Measurements from ENCODE around the gene TNS3. TPM values are rescaled to one million over a fixed set of nuclear protein-coding genes. Genes with fewer than 3 reads are reported as not detected.
A peak's percentile ranks its signal among the peaks of the same experiment; 100 is the strongest.
"Not testable (repeated sequence)": the region's sequence is repeated elsewhere in the genome, so short reads cannot be mapped to it uniquely, and the experiment has no call there.

The TNS3 gene
- total and polyA plus RNA-seq, 2 of the 13 experiments (the other 11 are each of a cell fraction or from before 2014, with no cell fraction given), result 52.9 to 55.7 TPM

- TF ChIP-seq ZNF687 (CRISPR knock-in tag; IDR thresholded peaks at IDR 0.05), result peak; percentile 64
- TF ChIP-seq LCORL (IDR thresholded peaks at IDR 0.05); NR2F6 (IDR thresholded peaks at IDR 0.05); SOX6 (IDR thresholded peaks at IDR 0.05); EP300 (CRISPR knock-in tag; IDR thresholded peaks at IDR 0.05; ENCODE audit: borderline replicate concordance): not testable (repeated sequence)
- TF ChIP-seq LCORL (CRISPR knock-in tag; IDR thresholded peaks at IDR 0.05), result peak; percentile 67; the same call in 1 of the 2 replicates
- TF ChIP-seq, protein P1, sequence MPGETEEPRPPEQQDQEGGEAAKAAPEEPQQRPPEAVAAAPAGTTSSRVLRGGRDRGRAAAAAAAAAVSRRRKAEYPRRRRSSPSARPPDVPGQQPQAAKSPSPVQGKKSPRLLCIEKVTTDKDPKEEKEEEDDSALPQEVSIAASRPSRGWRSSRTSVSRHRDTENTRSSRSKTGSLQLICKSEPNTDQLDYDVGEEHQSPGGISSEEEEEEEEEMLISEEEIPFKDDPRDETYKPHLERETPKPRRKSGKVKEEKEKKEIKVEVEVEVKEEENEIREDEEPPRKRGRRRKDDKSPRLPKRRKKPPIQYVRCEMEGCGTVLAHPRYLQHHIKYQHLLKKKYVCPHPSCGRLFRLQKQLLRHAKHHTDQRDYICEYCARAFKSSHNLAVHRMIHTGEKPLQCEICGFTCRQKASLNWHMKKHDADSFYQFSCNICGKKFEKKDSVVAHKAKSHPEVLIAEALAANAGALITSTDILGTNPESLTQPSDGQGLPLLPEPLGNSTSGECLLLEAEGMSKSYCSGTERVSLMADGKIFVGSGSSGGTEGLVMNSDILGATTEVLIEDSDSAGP (CRISPR knock-in tag; IDR thresholded peaks at IDR 0.05; ENCODE audit: borderline replicate concordance), result 0 out of 2 replicates have a peak, but pooled peaks have one; percentile 20
- TF ChIP-seq TFAP4 (IDR thresholded peaks at IDR 0.05; ENCODE audit: borderline replicate concordance, low read depth), result 0 out of 2 replicates have a peak, but pooled peaks have one; percentile 15
- TF ChIP-seq ZNF121 (CRISPR knock-in tag; IDR thresholded peaks at IDR 0.05), result 0 out of 2 replicates have a peak, but pooled peaks have one; percentile 5
- TF ChIP-seq POGZ (CRISPR knock-in tag; IDR thresholded peaks at IDR 0.05), result peak; percentile 17; the same call in 1 of the 2 replicates
- TF ChIP-seq, protein P2, sequence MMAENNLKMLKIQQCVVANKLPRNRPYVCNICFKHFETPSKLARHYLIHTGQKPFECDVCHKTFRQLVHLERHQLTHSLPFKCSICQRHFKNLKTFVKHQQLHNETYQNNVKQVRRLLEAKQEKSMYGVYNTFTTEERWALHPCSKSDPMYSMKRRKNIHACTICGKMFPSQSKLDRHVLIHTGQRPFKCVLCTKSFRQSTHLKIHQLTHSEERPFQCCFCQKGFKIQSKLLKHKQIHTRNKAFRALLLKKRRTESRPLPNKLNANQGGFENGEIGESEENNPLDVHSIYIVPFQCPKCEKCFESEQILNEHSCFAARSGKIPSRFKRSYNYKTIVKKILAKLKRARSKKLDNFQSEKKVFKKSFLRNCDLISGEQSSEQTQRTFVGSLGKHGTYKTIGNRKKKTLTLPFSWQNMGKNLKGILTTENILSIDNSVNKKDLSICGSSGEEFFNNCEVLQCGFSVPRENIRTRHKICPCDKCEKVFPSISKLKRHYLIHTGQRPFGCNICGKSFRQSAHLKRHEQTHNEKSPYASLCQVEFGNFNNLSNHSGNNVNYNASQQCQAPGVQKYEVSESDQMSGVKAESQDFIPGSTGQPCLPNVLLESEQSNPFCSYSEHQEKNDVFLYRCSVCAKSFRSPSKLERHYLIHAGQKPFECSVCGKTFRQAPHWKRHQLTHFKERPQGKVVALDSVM (CRISPR knock-in tag; IDR thresholded peaks at IDR 0.05), result peak; percentile 98
- peak; percentile 42; the same call in 1 of the 2 replicates for TF ChIP-seq HNF4A (CRISPR knock-in tag; IDR thresholded peaks at IDR 0.05)
- 0 out of 2 replicates have a peak, but pooled peaks have one; percentile 8 for TF ChIP-seq NR2F6 (CRISPR knock-in tag; IDR thresholded peaks at IDR 0.05)
- TF ChIP-seq TBX2 (CRISPR knock-in tag; IDR thresholded peaks at IDR 0.05; ENCODE audit: borderline replicate concordance), result peak; percentile 37; the same call in 1 of the 2 replicates
- TF ChIP-seq SALL1 (CRISPR knock-in tag; IDR thresholded peaks at IDR 0.05), result peak; percentile 51
- TF ChIP-seq, protein P3, sequence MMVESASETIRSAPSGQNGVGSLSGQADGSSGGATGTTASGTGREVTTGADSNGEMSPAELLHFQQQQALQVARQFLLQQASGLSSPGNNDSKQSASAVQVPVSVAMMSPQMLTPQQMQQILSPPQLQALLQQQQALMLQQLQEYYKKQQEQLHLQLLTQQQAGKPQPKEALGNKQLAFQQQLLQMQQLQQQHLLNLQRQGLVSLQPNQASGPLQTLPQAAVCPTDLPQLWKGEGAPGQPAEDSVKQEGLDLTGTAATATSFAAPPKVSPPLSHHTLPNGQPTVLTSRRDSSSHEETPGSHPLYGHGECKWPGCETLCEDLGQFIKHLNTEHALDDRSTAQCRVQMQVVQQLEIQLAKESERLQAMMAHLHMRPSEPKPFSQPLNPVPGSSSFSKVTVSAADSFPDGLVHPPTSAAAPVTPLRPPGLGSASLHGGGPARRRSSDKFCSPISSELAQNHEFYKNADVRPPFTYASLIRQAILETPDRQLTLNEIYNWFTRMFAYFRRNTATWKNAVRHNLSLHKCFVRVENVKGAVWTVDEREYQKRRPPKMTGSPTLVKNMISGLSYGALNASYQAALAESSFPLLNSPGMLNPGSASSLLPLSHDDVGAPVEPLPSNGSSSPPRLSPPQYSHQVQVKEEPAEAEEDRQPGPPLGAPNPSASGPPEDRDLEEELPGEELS (CRISPR knock-in tag; IDR thresholded peaks at IDR 0.05), result peak; percentile 32; the same call in 1 of the 2 replicates
- peak; percentile 32; the same call in 1 of the 2 replicates for TF ChIP-seq NCOR1 (IDR thresholded peaks at IDR 0.05; ENCODE audit: borderline replicate concordance, low read length)
- TF ChIP-seq CEBPB (IDR thresholded peaks at IDR 0.05; ENCODE audit: borderline replicate concordance, low read depth, low read length), result peak; percentile 84
- peak; percentile 42 for TF ChIP-seq SOX6 (CRISPR knock-in tag; IDR thresholded peaks at IDR 0.05)
- peak in 1 of 2 experiments; percentile 45; a peak in 1 of 4 replicates for TF ChIP-seq EP300 (IDR thresholded peaks at IDR 0.05; ENCODE audit: low read depth in 2 of 2, low read length in 2 of 2)
Observed at GRCh38 chr7:47606593-47607046, 24.7 kb upstream of the TNS3 start (continued).

Data from HepG2 (cell line).